Neural cell (in vitro differentiated cells): ENCODE data around the gene WDR44. TPM values are rescaled to one million over a fixed set of nuclear protein-coding genes. Genes with fewer than 3 reads are reported as not detected.

Source experiments
- H2AFZ ChIP-seq: fragments of 200-600, 300-800 bp; sonication (generic), shearing (Covaris generic); 2 replicates; pipeline ENCODE4 v1.6.0; 2014; ENCODE audit warnings: low read depth, mild to moderate bottlenecking, antibody characterized with exemption, low read length, moderate library complexity
- H3F3A ChIP-seq: fragments of 200-600 bp; shearing (Covaris generic); 2 replicates; pipeline ENCODE4 v1.6.1; 2016; ENCODE audit warnings: mild to moderate bottlenecking, moderate library complexity, mixed read lengths, antibody characterized with exemption, low read length; ENCODE audit not compliant: insufficient read depth, poor library complexity, severe bottlenecking
- H3K27ac ChIP-seq: fragments of 200-600, 300-800 bp; sonication (generic), shearing (Covaris generic); 2 replicates; pipeline ENCODE4 v1.5.1; 2014; ENCODE audit warnings: mild to moderate bottlenecking, low read length, moderate library complexity
- H3K27me3 ChIP-seq: fragments of 300-800, 200-600 bp; sonication (generic), shearing (Covaris generic); 2 replicates; pipeline ENCODE4 v1.6.0; 2014; ENCODE audit warnings: mild to moderate bottlenecking, low read depth, low read length, moderate library complexity; ENCODE audit not compliant: insufficient read depth
- H3K36me3 ChIP-seq: fragments of 300-800, 200-600 bp; sonication (generic), shearing (Covaris generic); 2 replicates; pipeline ENCODE4 v1.5.1; 2014; ENCODE audit warnings: mild to moderate bottlenecking, antibody characterized with exemption, low read length, moderate library complexity; ENCODE audit not compliant: insufficient read depth
- H3K4me2 ChIP-seq: fragments of 300-800, 200-600 bp; sonication (generic), shearing (Covaris generic); 2 replicates; pipeline ENCODE4 v1.6.0; 2014; ENCODE audit warnings: mild to moderate bottlenecking, low read length
- H3K4me3 ChIP-seq: fragments of 300-800, 200-600 bp; sonication (generic), shearing (Covaris generic); 2 replicates; pipeline ENCODE4 v1.5.1; 2014; ENCODE audit warnings: mild to moderate bottlenecking, low read length, moderate library complexity
- H3K79me2 ChIP-seq: fragments of 200-600 bp; shearing (Covaris generic); replicated peaks from 2 replicates; pipeline ENCODE4 v1.6.0; 2014; ENCODE audit warnings: mild to moderate bottlenecking, low read length, moderate library complexity; ENCODE audit not compliant: insufficient read depth
- H3K9ac ChIP-seq: fragments of 300-800, 200-600 bp; sonication (generic), shearing (Covaris generic); 2 replicates; pipeline ENCODE4 v1.6.1; 2016; ENCODE audit warnings: mild to moderate bottlenecking, low read length, mixed read lengths
- H3K9me2 ChIP-seq: fragments of 200-600 bp; shearing (Covaris generic); 2 replicates; pipeline ENCODE4 v1.6.1; 2016; ENCODE audit warnings: mild to moderate bottlenecking, low read length, mixed read lengths; ENCODE audit not compliant: insufficient read depth
- H3K9me3 ChIP-seq: fragments of 200-600, 300-800 bp; sonication (generic), shearing (Covaris generic); 2 replicates; pipeline ENCODE4 v1.6.1; 2016; ENCODE audit warnings: mild to moderate bottlenecking, mixed run types, low read length, moderate library complexity, mixed read lengths
- H4K20me1 ChIP-seq: fragments of 200-600 bp; shearing (Covaris generic); 2 replicates; pipeline ENCODE4 v1.6.1; 2016; ENCODE audit warnings: mild to moderate bottlenecking, mixed run types; ENCODE audit not compliant: insufficient read depth
- CTCF ChIP-seq: fragments of 450-650 bp; IDR thresholded peaks from 2 replicates; pipeline ENCODE4 v1.5.1; 2014; ENCODE audit warnings: antibody characterized with exemption, mild to moderate bottlenecking, moderate library complexity; ENCODE audit not compliant: poor library complexity, severe bottlenecking
- EP300 ChIP-seq: fragments of 450-650 bp; conservative IDR thresholded peaks from 2 replicates; pipeline ENCODE4 v1.6.1; 2014; ENCODE audit warnings: antibody characterized with exemption, mild to moderate bottlenecking, moderate library complexity; ENCODE audit not compliant: poor library complexity, severe bottlenecking
- EZH2 ChIP-seq: fragments of 200-600, 300-800 bp; shearing (Covaris generic), sonication (generic); IDR thresholded peaks from 2 replicates; pipeline ENCODE4 v1.6.1; 2014; ENCODE audit warnings: antibody characterized with exemption, low read length, borderline replicate concordance, mild to moderate bottlenecking; ENCODE audit not compliant: insufficient read depth, poor library complexity, severe bottlenecking
- MXI1 ChIP-seq: fragments of 450-650 bp; conservative IDR thresholded peaks from 2 replicates; pipeline ENCODE4 v1.6.1; 2014; ENCODE audit warnings: antibody characterized with exemption, mild to moderate bottlenecking; ENCODE audit not compliant: poor library complexity, severe bottlenecking
- POLR2AphosphoS5 ChIP-seq: IDR thresholded peaks from 2 replicates; pipeline ENCODE4 v1.6.1; 2012
- RAD21 ChIP-seq: fragments of 450-650 bp; conservative IDR thresholded peaks from 2 replicates; pipeline ENCODE4 v1.6.1; 2014; ENCODE audit warnings: antibody characterized with exemption, mild to moderate bottlenecking, moderate library complexity
- REST ChIP-seq: IDR thresholded peaks from 2 replicates; pipeline ENCODE4 v1.6.1; 2012; ENCODE audit warnings: borderline replicate concordance
- SMC3 ChIP-seq: fragments of 450-650 bp; conservative IDR thresholded peaks from 2 replicates; pipeline ENCODE4 v1.6.1; 2014; ENCODE audit warnings: antibody characterized with exemption, mild to moderate bottlenecking, moderate library complexity; ENCODE audit not compliant: poor library complexity
- TAF1 ChIP-seq: IDR thresholded peaks from 2 replicates; pipeline ENCODE4 v1.6.1; 2012; ENCODE audit warnings: low read depth
- polyA plus RNA-seq: library from polyadenylated mRNA; depleted of rRNA; stranded (reverse); fragments of >200 nt; gene quantifications from 2 replicates; pipeline ENCODE4 v1.2.3, GENCODE V29; 2014

WDR44 gene
- polyA plus RNA-seq, 1 donor from 2014 or later, result 19.3 TPM

GRCh38 chrX:118423558-118423957 is 77.7 kb downstream of the WDR44 start:
- H3K9me2 ChIP-seq, result no peaks in the 10 kb centered on the region
- H3K4me2 ChIP-seq, result no peak overlapping the region
- no peaks in the 10 kb centered on the region for H3K27me3 ChIP-seq
- no peaks in the 10 kb centered on the region for H3K79me2 ChIP-seq
- H3K9ac ChIP-seq, result no peak overlapping the region
- no peaks in the 10 kb centered on the region for H3F3A ChIP-seq
- no peak overlapping the region for H2AFZ ChIP-seq
- H3K36me3 ChIP-seq, result no peaks in the 10 kb centered on the region
- H3K4me3 ChIP-seq, result no peak overlapping the region
- H4K20me1 ChIP-seq, result no peaks in the 10 kb centered on the region
- TF ChIP-seq REST, result no peak
- no peak for TF ChIP-seq EP300
- no peak for TF ChIP-seq CTCF
- no peak for TF ChIP-seq SMC3
- no peak for TF ChIP-seq POLR2AphosphoS5
- TF ChIP-seq TAF1, result no peak
- no peak for TF ChIP-seq MXI1
- TF ChIP-seq RAD21, result no peak
- TF ChIP-seq EZH2, result no peak
- H3K9me3 ChIP-seq, result no peaks in the 10 kb centered on the region
- no peak overlapping the region for H3K27ac ChIP-seq

GRCh38 chrX:118432799-118433198 is 86.9 kb downstream of the WDR44 start:
- Histone ChIP-seq H3K36me3 (no peaks in the 10 kb centered on the region), H3K9ac (no peak overlapping the region), H4K20me1 (no peaks in the 10 kb centered on the region), H3K9me2 (no peaks in the 10 kb centered on the region), H3K9me3 (no peaks in the 10 kb centered on the region), H3F3A (no peaks in the 10 kb centered on the region), H3K4me3 (no peak overlapping the region), H3K27ac (no peak overlapping the region), H2AFZ (no peak overlapping the region), H3K4me2 (no peak overlapping the region), H3K27me3 (no peaks in the 10 kb centered on the region), H3K79me2 (no peaks in the 10 kb centered on the region)
- TF ChIP-seq MXI1 (no peak), SMC3 (no peak), POLR2AphosphoS5 (no peak), CTCF (no peak), EZH2 (no peak), RAD21 (no peak), EP300 (no peak), TAF1 (no peak), REST (no peak)
